HFF-Myc (cell line): ENCODE data around the gene GGCT.

ENCODE experiments used
- DNase-seq: peaks from one replicate; pipeline ENCODE4 v3.0.0-alpha.2; 2011; ENCODE audit warnings: low read depth; ENCODE audit errors: extremely low read depth
- H3K4me3 ChIP-seq: replicated peaks from 2 replicates; pipeline ENCODE4 v1.5.1; 2011; ENCODE audit warnings: low read depth, mild to moderate bottlenecking, control low read depth, low read length
- CTCF ChIP-seq: IDR thresholded peaks from 2 replicates; pipeline ENCODE4 v1.5.1; 2012; ENCODE audit warnings: mild to moderate bottlenecking, low read depth, low read length, control low read depth; ENCODE audit errors: missing control alignments

The GGCT gene

DNA sequence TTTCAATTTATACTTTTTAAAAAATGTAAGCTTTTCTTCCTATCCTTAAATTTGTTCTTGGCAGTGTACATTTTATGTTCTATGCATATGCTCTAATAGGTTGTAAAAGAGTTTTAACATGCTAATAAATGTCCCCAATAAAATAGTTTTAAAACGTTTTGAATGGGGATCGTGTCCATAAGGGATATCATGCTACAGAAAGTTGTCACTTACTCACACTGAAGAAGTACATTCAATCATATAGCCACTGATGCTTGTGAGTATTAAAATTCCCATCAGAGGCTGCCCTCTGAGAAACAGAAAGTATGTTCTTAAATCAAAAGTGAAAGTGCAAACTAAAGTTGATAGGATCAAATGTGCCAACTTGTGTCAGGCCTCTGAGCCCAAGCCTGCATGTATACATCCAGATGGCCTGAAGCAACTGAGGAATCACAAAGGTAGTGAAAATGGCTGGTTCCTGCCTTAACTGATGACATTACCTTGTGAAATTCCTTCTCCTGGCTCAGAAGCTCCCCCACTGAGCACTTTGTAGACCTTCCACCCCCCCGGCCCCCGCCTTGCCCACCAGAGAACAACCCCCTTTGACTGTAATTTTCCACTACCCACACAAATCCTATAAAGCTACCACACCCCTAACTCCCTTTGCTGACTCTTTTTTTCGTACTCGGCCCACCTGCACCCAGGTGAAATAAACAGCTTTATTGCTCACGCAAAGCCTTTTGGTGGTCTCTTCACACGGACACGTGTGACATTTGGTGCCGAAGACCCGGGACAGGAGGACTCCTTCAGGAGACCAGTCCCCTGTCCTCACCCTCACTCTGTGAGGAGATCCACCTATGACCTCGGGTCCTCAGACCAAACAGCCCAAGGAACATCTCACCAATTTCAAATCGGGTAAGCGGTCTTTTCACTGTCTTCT, 25.2 kb downstream of the GGCT start:
- TF ChIP-seq CTCF: no peak
- DNase-seq: no peak
- peak overlapping the region; percentile 73 for H3K4me3 ChIP-seq

- DNase-seq: no peak
- peak within 1 kb of the TSS; percentile 73 for H3K4me3 ChIP-seq
- TF ChIP-seq CTCF: no peak
Observed at GRCh38 chr7:30478349-30479201, 26.1 kb downstream of the GGCT start, which contains the start of gene NOD1. Gene NOD1 (minus strand): TSS chr7:30478784. CDS start chr7:30456921, 21,863 bp downstream.

GRCh38 chr7:30476459-30477145, 28.0 kb downstream of the GGCT start:
- no peak overlapping the region for H3K4me3 ChIP-seq
- no peak for DNase-seq
- no peak for TF ChIP-seq CTCF

DNA sequence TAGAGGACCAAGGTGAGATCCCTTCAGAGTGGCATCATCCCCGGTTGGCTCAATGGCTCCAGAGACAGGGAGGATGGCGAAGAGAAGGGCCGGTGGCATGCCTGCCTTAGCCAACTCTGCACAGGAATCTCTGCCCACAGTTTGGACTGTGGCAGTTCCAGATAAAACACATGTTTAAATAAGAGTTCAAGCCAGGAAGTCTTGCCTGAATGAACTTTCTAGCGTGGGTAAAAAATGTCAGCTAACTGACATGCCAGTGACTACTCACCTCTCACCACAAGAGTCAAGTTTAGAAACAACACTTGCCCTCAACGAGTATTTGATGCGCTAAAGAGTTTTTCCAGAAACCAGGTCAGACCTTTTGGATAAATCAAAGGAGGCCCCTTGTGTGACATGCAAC, 29.0 kb downstream of the GGCT start:
- H3K4me3 ChIP-seq: no peak overlapping the region
- DNase-seq: no peak

GRCh38 chr7:30474893-30475292, 29.7 kb downstream of the GGCT start:
- no peak for DNase-seq
- H3K4me3 ChIP-seq: no peak overlapping the region
- no peak for TF ChIP-seq CTCF

More for the DNA sequence above, 29.0 kb downstream of the GGCT start:
- TF ChIP-seq CTCF: no peak

- no peak overlapping the region for H3K4me3 ChIP-seq
- no peak for DNase-seq
- no peak for TF ChIP-seq CTCF
Observed at GRCh38 chr7:30474485-30474884, 30.1 kb downstream of the GGCT start.
